NK-92 (cell line): ENCODE results near the gene ABAT.

Source experiments
- DNase-seq: peaks from one replicate; lab custom pipeline; 2025; ENCODE audit not compliant: unreplicated experiment; lab: John Stamatoyannopoulos, UW

Gene ABAT

DNA sequence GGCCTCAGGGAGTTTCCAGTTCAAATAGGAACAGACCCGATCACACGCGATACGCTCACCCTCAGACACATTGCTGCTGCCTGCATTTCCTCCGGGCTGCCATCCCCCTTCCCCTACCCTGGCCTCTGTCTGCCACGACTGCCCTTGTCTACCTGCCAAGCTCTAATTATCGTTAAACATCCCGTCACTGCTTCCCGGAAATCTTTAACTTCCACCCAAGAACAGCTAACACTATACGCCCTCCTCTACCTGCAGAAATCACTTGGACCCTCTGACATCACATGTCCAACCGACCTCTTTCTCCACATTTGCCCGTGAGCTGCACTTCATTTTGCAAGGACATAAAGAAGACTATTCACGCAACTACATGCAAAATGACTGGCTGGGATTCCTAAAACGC, 40.4 kb downstream of the ABAT start:
- no peak for DNase-seq

DNA sequence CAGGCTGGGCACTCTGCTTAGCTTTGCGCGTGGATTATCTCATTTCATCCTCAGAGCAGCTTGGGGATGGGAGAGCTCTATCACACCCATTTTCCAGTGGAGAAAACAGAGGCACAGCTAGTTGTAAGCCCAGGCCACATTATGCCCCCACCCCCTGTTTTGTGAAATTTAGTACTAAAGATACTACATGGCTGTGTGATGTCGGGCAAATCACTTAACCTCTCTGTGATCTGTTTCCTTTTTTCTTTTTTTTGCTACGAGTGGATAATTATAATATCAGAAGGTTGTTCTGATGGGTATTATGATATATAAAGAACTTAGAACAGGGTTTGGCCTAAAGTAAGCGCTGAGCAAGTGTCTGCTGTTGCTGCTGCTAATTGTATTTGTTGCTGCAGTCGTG, 41.6 kb downstream of the ABAT start:
- DNase-seq: no peak

DNA sequence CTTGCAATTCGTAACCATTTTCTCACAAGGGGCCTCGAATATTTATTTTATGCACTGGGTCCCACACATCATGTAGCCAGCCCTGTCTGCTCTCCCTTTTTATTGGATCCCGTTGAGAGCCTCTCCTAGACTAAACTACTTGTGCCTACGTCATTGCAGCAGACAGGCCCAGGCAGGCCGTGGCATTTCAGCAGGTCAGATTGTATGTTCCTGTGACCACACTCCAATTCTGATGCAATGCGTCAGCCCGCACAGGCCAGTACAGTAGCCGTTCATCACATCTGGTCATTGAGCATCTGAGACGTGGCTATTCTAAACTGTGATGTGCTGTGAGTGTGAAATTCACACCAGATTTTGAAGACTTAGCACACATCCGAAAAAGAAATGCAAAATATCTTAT, 42.2 kb downstream of the ABAT start:
- DNase-seq: no peak

DNA sequence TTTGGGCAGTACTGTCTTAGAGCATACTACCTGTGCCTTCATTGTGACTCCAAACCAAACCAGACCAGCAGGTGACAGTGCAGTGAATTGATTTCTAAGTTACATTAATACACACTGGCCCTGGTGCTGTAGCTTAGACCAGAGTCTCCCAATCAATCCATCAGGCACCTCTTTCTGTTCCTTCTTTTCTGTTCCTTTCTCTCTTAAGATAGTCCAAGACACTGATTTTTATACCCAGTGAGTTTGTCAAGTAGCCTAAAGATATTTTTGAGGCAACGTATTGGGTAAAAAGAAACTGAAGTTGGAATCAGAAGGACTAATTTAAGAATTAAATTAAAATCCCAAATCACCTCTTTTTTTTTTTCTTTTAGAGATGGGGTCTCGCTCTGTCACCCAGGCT, 43.1 kb downstream of the ABAT start:
- DNase-seq: no peak

DNA sequence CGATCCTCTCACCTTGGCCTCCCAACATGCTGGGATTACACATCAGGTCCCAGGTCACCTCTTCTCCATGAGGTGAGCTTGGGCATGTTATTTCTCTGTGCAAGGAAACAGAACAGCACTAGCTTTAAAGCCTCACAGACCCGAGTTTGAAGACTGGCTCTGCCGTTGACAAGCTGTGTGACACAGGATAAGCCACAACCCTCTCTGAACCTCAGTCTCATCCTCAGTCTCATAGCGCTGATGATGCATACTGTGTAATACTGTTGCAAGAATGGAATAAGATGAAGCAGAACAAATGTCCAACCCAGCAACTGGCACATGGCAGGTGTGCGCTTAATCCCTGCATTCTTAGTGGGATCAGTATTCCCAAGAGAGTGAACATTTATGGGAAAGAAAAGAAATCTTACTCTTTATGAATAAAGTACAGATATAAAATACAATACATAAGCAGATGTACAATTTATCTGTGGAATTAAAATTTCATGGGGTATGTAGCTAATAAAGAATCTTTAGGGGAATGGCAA, 43.5 kb downstream of the ABAT start:
- no peak for DNase-seq

DNA sequence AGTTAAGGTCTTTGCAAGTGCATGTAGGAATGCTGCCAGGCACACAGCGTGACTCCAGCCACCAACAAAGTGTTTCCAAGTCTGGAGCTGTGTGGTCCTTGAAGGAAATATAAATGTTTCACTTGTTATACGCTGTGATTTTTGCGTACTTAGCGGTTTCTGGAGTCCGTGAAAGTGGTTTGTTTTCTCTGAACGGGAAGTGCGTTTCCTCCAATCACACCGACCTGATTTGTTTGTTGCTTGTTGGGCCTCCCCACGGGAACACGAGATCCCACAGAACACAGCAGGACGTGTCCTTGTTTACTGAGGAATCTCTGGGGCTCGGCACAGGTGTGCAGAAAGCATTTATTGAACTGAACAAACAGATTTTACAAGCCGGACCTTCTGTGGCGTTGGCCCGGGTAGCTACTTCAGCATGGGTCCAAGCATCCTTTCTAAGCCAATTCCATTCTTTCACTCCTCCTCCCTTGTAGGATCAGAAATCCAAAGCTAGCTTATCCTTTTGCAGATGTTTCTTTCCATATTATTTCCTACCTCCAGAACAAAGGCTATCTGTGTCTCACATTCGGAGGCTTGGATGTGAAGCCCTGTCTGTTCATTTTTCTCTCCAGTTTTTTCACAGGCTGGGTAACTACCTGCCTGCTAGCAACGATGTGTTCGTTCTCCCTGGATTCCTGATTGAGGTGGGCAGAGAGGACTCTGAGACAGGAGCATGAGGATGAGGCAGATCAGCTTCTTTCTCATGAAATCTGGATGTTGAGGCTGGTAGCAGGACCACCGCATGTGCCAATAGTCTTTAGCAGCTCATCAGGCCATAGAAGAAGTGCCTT, 44.6 kb downstream of the ABAT start:
- no peak for DNase-seq

DNA sequence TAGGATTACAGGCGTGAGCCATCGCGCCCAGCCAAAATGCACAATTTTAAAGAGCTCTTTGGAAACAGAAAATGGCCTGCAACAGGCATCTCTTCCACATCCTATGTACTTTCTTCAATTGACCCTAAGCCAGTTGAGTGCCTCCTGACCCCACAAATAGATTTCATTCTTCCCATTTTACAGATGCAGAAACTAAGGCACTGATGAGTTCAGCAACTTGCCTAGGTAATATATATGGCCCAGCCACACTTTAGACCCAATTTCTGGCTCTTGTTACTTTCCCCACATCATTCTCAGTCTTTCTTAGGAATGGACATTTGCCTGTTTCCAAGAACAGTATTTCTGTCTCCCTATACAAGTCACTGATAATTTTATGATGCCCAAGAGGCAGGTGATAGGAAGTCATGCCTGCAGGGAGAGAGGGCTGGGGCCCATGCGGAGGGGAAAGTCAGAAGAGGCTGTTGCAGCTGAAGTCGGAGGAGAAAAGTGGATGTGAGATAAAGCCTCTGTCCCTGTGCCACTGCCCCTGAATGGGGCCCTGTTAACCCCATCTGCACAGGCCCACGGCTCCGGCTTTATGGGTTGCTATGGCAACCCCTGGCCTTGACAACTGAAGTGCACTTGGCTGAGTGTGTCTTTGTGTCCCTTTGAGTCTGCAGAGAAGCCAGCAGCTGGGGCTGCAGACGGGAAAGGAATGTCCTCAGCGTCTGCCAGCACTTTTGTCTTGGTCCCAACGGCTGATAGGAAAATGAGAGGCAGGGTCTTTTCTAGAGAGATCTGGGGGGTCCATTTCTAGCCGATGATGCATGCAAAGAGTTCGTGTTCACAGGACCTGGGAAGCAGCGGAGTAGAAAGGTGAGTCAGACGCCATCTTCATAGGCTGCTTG, 45.9 kb downstream of the ABAT start:
- no peak for DNase-seq

DNA sequence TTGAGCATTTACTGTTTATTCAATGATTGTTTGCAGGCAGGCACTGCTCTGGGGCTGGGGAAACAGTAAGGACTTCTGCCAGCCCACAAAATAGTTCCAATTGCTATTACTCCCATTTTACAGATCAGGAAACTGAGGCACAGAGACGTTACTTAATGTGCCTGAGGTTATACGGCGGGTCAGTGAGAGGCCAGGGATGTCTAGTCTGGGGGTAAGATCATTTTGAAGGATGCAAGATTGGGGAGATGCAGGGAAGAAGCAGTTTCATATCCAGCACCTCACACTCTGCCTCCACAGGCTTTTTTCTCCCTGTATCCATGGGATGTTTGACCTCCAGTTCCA, 46.5 kb downstream of the ABAT start:
- DNase-seq: no peak

DNA sequence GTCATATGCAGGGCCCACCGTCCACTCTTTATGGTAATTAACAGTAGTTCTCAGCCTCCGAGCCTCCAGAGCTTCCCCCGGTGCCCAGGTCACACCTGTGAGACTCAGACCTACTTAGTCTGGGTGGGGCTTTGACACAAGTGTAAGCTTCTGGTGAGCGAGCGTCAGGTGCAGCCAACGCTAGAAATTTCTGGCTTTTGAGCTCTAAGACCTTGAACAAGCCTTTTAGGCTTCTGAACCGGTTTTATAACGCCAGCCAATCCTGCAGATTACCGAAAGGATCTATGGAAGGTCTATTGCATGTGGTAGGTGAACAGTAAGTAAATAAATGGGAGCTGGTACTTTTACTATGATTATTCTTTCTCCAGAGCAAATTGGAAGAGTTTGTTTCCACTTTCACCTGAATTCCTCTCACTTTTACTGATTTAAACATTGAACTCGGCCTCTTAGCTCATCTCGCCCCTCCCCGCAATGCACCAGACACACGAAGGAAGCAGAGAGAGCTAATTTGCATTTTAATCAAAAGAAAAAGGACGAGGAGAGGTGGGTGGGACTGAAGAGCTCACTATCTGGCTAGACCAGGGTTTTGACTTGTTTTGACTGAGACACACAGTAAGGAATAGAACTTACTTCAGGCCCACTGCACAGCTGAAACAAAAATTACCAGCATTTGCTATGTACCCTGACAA, 47.1 kb downstream of the ABAT start:
- no peak for DNase-seq

DNA sequence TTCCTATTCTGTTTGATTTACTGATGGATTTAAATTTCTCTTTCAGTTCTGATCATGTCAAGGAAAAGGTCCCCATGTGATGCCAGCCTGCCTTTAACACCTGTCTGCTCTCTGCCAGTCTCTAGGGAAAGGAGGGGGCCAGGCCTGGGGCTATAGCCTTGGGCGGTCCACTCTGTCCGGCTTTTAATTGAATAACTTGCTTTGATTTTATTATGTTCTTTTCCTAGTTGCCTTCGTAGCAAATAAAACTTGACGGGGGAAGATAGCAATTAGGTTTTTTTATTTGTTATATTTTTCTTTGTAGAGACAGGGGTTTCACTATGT, 47.6 kb downstream of the ABAT start:
- no peak for DNase-seq

DNA sequence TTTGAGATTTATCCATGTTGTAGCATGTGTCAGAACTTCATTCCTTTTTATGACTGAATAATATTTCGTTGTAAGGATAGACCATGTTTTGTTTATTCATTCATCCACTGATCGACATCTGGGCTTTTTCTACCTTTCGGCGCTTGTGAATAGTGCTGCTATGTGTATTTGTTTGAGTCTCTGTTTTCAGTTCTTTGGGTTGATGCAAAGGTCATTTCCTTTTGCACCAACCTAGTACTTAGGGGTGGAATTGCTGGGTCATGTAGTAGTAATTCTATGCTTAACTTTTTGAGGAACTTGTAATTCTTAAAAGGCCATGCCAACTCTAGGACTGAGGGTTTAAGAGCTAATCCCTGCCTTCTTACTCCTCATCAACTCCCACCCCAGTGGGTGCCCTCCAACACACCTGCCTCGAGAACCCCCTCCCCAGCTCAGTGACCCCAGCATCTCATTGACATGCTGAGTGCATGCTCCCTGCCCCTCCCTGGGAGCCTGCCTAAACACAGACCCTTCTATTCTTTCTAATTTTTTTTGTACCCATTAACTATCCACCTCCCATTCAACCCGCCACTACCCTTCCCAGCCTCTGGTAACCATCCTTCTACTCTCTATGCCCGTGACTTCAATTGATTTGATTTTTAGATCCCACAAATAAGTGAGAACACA, 51.2 kb downstream of the ABAT start:
- DNase-seq: no peak

DNA sequence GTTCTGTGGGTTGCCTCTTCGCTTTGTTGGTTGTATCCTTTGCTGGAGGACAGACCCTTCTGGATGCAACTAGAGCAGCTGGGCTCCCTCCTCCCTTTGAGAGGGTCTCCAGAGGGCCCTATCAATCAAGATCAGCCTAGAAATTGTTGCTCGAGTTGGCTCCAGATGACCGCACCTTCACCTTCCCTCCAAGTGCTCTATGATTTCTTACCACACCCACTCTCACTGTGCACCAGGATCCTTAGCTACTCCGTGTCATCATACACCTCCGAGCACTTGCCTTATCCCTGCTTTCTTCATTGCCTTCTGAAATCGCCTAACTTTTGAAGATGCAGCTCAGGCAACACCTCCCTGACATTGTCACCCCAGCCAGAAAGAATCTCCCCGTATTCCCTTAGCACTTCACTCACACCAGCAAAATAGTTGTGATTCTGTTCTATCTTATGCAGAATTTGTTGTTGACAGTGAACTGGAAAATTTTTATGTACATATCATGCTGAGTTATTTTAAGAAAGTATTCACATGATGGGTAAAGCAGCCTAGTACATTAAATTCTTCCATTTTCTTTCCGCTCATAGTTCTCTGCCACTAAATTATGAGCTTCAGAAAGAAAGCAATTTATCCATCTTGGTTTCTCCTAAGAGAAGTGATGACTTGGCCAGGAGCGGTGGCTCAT, 52.9 kb downstream of the ABAT start:
- no peak for DNase-seq

DNA sequence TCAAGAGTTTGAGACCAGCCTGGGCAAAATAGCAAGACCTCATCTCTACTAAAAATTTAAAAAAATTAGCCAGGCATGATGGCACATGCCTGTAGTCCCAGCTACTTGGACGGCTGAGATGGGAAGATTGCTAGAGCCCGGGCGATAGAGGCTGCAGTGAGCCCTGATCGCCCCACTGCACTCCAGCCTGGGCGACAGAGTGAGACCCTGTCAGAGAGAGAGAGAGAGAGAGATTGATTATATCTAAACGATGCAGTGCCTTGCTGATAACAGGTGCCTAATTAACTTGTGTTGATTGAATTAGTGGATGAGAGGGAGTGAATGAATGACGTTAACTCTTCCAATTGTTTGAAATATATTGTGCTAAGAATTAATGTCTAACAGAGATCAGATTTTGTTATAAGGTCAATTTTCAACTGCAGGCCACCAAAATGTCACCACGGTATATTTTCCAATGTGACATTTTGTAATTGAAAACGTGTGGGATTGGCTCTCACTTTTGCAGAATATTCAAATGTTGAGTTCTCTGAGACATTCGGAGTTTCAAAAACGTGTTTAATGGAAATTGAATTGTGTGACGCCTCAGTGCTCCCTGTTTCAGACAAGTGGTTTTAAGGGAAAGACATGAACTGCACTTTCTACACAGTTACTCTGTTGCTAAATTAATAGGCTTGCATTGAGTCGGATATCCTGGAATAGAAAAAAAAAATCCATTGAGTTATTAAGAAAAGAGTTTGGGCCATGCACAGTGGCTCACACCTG, 53.6 kb downstream of the ABAT start:
- DNase-seq: no peak

DNA sequence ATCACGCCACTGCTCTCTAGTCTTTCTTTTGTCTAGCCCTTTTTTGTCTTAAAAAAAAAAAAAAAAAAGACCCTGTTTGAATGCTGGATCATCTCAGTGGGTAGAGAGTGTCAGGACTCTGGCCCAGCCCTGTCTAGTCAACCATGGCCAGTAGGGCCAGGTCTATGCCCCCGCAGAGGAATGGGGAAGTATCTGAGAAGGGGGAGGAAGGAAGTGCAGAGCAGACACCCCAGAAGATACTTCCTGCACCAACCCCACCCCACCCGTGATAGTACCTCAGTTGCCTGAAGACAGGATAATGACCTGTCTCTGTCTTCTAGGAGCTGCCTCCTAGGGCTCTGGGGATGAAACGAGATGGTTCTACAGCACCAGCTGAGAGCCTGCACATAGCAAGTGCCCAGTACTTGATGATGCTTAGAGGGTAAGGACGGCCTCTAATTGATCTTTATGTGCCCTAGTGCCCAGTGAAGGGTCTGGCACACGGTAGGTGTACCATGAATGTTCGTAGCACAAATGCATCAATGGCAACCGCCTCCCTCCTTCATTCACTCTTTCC, 55.4 kb downstream of the ABAT start:
- no peak for DNase-seq

DNA sequence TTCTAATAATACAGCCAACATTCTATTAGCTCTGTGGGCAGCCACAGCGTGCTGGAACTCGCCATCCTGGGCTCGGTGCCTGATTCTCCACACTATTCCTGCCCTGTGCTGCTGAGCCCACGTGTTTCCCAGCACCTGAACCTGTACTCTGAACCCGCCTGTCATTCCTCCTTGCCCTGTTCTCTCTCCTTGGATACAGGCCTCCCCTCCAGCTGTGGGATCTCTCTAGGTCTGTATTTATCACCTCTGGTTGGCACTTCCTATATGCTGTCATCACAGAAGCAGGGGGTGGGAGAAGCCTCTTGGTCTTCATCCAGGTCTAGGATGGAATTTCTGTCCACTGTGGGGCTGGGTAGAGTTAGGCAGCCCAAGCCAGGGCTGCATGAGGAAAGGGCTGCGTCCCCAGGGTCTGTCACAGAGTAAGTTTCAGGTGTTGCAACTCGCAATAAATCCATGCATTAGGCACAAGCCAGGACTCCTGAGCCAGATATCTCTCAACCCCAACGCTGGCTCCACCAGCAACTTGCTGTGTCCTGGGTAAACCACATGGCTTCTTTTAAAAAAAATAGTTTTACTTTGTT, 56.0 kb downstream of the ABAT start:
- DNase-seq: no peak

DNA sequence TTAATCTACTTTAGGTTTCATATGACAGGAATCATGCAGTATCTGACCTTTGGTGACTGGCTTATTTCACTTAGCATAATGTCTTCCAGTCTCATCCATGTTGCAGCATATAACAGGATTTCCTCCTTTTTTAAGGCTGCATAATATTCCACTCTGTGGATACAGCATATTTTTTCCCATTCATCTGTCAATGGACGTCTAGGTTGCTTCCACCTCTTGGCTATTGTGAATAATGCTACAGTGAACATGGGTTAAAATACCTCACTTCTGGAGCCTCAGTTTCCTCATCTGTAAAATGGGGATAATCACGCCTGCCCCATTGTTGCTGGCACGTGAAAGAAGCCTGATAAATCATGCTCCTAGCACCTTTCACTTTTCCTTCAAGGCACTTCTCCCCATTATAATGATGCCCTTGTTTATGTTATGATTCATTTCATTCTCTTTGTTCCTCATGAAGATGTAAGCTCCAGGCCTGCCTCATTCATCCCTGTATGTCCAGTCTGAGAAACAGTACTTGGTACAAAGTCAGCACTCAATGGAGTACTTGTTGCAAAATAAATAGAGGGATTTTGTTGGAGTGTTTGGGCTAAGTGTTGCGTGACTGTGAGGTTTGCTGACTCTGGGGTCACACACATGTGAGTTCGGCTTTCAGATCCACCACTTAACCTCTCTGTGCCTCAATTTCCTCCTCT, 59.6 kb downstream of the ABAT start:
- no peak for DNase-seq

DNA sequence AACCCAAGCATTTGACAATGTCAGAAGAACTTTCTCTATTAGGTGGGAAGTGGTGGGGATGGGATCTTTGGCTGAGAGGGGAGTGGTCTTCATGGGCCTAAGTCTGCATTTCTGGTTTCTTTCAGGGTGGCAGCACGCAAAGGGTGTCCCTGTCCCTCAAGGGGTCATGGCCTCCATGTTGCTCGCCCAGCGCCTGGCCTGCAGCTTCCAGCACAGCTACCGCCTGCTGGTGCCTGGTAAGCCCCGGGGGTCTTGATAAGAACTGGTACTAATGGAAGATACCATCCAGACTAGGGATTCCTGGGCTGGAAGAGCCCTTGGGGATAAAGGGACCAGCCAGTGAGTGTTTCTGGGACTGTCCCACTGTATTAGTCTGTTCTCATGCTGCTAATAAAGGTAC, 61.2 kb downstream of the ABAT start:
- DNase-seq: no peak

DNA sequence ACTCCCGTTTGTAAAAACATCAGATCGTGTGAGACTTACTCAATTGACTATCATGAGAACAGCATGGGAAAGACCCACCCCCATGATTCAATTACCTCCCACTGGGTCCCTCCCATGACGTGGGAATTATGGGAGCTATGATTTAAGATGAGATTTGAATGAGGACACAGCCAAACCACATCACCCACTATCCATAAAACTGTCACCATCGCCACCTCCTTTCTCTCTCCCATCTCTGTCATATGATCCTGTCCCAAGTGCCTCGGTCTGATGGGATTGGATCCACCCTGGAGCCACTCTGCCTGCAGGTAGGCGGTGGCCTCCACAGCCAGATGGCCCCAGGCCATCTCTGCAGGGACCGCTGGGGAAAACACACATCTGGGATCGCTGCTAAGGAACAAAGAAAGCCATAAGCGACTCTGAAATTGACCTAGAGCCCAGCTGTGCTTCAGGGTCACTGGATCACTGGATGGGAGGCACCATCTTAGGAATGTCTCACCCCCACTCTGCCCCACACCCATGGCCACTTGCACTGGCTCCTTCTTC, 61.8 kb downstream of the ABAT start:
- DNase-seq: no peak
